Raji (cell line): ENCODE measurements around the gene NHERF1.

ENCODE experiments used
- POLR2A ChIP-seq: IDR thresholded peaks from 2 replicates; pipeline ENCODE4 v1.6.1; 2011; ENCODE audit warnings: low read depth, low read length, control low read depth; ENCODE audit not compliant: insufficient read depth

The NHERF1 gene

DNA sequence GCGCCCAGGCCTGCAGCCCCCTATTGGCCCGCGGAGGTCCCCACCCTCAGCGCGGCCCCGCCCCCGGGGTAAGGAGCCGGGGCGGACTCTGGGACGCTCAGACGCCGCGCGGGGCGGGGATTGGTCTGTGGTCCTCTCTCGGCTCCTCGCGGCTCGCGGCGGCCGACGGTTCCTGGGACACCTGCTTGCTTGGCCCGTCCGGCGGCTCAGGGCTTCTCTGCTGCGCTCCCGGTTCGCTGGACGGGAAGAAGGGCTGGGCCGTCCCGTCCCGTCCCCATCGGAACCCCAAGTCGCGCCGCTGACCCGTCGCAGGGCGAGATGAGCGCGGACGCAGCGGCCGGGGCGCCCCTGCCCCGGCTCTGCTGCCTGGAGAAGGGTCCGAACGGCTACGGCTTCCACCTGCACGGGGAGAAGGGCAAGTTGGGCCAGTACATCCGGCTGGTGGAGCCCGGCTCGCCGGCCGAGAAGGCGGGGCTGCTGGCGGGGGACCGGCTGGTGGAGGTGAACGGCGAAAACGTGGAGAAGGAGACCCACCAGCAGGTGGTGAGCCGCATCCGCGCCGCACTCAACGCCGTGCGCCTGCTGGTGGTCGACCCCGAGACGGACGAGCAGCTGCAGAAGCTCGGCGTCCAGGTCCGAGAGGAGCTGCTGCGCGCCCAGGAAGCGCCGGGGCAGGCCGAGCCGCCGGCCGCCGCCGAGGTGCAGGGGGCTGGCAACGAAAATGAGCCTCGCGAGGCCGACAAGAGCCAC lies at the start of gene NHERF1:
NHERF1 (plus strand) TSS at position 100 of the 750 bp plus-strand sequence; CDS start at position 319, 219 bp downstream.
- TF ChIP-seq POLR2A = peak; percentile 97

DNA sequence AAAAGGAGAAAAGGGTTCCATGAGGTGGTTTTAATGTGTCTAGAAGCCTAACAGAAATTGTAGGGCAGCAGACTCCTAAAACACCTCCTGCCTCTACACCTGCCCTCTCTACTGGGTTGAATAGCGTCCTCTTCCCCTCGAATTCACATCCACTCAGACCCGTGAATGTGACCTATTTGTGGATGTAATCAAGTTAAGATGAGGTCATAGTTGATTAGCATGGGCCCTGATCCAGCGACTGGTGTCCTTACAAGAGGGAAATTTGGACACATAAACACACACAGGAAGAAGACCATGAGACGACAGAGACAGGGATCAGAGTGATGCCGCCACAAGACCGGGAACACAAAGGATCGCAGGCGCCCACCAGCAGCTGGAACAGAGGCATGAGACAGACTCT lies 49.2 kb upstream of the NHERF1 start:
- TF ChIP-seq POLR2A = no peak

- TF ChIP-seq POLR2A = no peak
Observed at GRCh38 chr17:74702116-74702871, 46.1 kb upstream of the NHERF1 start.

- TF ChIP-seq POLR2A = no peak
Observed at GRCh38 chr17:74703311-74703710, 45.1 kb upstream of the NHERF1 start.

GRCh38 chr17:74704544-74704943 lies 43.9 kb upstream of the NHERF1 start:
- no peak for TF ChIP-seq POLR2A

GRCh38 chr17:74711058-74711824 lies 37.2 kb upstream of the NHERF1 start:
- TF ChIP-seq POLR2A = no peak

GRCh38 chr17:74712301-74712700 lies 36.1 kb upstream of the NHERF1 start:
- TF ChIP-seq POLR2A = no peak

GRCh38 chr17:74712756-74713155 lies 35.7 kb upstream of the NHERF1 start, which contains the start of gene CD300LF:
Gene CD300LF, minus strand, starts transcription at chr17:74712923. Its CDS starts 57 bp downstream, at chr17:74712866.
- TF ChIP-seq POLR2A = no peak

DNA sequence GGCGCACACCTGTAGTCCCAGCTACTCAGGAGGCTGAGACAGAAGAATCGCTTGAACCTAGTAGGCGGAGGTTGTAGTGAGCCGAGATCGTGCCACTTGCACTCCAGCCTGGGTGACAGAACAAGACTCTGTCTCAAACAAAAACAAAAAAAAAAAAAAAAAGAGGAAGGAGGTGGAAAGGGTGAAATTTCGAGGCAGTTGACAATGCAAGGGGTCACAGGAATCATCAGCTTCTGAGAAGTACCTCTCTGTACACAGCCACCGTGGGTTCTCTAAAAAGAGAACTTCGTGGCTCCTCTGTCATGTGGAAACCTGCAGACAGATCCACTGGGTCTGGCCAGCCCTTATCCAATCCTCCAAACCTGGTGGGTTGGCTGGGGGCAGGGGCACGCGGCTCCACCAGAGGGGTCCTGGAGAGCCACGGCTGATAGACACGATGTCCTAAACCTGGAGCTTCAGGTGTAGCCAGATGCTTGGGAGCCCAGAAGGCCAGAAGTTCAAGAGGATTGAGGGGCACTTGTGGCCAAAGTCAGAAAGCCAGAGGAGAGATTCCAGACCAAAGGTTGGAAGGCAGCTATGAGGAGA lies 35.2 kb upstream of the NHERF1 start:
- TF ChIP-seq POLR2A = no peak

GRCh38 chr17:74715144-74715543 lies 33.3 kb upstream of the NHERF1 start:
- no peak for TF ChIP-seq POLR2A

DNA sequence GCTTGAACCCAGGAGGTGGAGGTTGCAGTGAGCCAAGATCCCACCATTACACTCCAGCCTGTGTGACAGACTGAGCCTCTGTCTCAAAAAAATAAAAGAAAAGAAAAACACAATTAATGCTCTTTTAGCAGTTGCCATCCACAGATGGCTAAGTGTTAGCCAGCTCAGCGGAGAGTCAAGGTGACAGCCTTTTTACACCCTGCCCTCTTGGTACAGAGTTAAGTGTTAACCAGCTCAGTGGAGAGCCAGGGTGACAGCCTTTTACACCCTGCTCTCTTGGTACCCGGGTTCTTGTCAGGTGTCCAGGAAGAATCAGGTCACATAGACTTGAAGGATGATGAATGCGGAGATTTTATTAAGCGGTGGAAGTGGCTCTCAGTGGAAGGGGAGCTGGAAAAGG lies 27.9 kb upstream of the NHERF1 start:
- no peak for TF ChIP-seq POLR2A

DNA sequence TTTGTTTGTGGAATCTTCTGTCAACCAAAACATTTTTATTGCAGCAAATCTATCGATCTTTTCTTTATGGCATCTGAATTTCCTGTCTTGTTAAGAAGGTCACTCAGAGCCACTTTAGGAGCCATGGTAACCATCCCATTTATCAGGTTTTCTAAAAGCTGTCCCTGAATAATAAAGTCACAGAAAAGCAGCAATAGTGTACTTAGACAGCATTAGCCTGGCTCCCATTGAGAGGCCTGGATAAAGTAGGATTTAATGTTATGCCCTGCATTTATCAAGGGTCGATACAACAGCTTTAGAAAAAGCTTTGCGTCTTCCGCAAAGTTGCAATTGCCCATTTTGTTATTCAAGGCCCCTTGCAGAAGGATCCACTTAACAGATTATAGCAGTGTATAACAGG lies 25.6 kb upstream of the NHERF1 start:
- no peak for TF ChIP-seq POLR2A

GRCh38 chr17:74723891-74724290 lies 24.5 kb upstream of the NHERF1 start:
- TF ChIP-seq POLR2A = no peak

GRCh38 chr17:74725111-74725510 lies 23.3 kb upstream of the NHERF1 start:
- TF ChIP-seq POLR2A = no peak
